ENCODE results near the gene CDK14.

Gene CDK14

GRCh38 chr7:90994601-90995000 lies 398.5 kb downstream of the CDK14 start:
- no peak for DNase-seq (ENCODE audit: low read depth, low spot score)

GRCh38 chr7:90995996-90996395 lies 399.9 kb downstream of the CDK14 start:
- no peak for DNase-seq (ENCODE audit: low read depth, low spot score)

GRCh38 chr7:90999989-91000979 lies 404.2 kb downstream of the CDK14 start:
- peak; percentile 28 for DNase-seq (ENCODE audit: low read depth, low spot score)

- DNase-seq (ENCODE audit: low read depth, low spot score) = no peak
Measured at GRCh38 chr7:91005024-91005423, 408.9 kb downstream of the CDK14 start.

- no peak for DNase-seq (ENCODE audit: low read depth, low spot score)
Measured at GRCh38 chr7:91005841-91006240, 409.7 kb downstream of the CDK14 start.

GRCh38 chr7:91007371-91007770 lies 411.2 kb downstream of the CDK14 start:
- no peak for DNase-seq (ENCODE audit: low read depth, low spot score)

GRCh38 chr7:91013078-91013477 lies 417.0 kb downstream of the CDK14 start:
- DNase-seq (ENCODE audit: low read depth, low spot score) = no peak

GRCh38 chr7:91019686-91020385 lies 423.7 kb downstream of the CDK14 start:
- peak; percentile 70 for DNase-seq (ENCODE audit: low read depth, low spot score)

GRCh38 chr7:91020636-91021385 lies 424.7 kb downstream of the CDK14 start:
- DNase-seq (ENCODE audit: low read depth, low spot score) = peak; percentile 17

GRCh38 chr7:91021956-91022355 lies 425.8 kb downstream of the CDK14 start:
- DNase-seq (ENCODE audit: low read depth, low spot score) = no peak

- no peak for DNase-seq (ENCODE audit: low read depth, low spot score)
Measured at GRCh38 chr7:91025906-91026390, 429.8 kb downstream of the CDK14 start.

- DNase-seq (ENCODE audit: low read depth, low spot score) = no peak
Measured at GRCh38 chr7:91029688-91030087, 433.6 kb downstream of the CDK14 start.

GRCh38 chr7:91030680-91031380 lies 434.7 kb downstream of the CDK14 start:
- DNase-seq (ENCODE audit: low read depth, low spot score) = no peak

- DNase-seq (ENCODE audit: low read depth, low spot score) = no peak
Measured at GRCh38 chr7:91031757-91032156, 435.6 kb downstream of the CDK14 start.

- DNase-seq (ENCODE audit: low read depth, low spot score) = no peak
Measured at GRCh38 chr7:91033574-91033973, 437.5 kb downstream of the CDK14 start.

GRCh38 chr7:91034459-91035368 lies 438.6 kb downstream of the CDK14 start:
- peak; percentile 75 for DNase-seq (ENCODE audit: low read depth, low spot score)

- no peak for DNase-seq (ENCODE audit: low read depth, low spot score)
Measured at GRCh38 chr7:91039033-91039432, 442.9 kb downstream of the CDK14 start.

- no peak for DNase-seq (ENCODE audit: low read depth, low spot score)
Measured at GRCh38 chr7:91041141-91041540, 445.0 kb downstream of the CDK14 start.

- no peak for DNase-seq (ENCODE audit: low read depth, low spot score)
Measured at GRCh38 chr7:91041901-91042484, 445.9 kb downstream of the CDK14 start.

GRCh38 chr7:91043186-91043585 lies 447.1 kb downstream of the CDK14 start:
- DNase-seq (ENCODE audit: low read depth, low spot score) = no peak
